ENCODE data around the gene NTN3.

NTN3 gene

DNA sequence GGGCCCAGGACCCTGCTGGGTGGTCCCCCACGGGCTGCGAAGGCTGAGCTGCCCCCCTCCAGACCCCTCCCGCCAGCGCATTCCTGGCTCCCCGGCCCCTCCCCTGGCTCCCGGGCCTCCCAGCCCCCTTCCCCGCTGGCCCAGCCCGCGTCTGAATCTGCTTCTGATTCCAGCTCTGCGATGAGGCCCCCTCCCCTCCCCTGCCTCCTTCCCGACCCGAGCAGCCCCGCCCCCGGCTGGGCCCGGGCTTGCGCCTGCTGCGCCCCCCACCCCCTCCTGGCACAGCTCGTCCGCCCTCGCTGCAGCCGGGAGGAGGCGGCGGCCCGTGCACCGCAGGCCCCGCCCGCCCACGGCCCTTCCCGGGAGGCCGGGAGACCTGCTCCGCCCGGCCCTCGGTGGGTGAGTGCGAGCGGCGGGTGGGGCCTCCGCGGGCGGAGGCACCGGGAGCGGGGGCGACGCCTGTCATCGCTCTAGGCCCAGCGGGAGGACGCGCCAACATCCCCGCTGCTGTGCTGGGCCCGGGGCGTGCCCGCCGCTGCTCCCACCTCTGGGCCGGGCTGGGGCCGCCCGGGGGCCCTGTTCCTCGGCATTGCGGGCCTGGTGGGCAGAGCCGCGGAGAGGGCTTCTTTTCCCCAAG is at the start of gene NTN3:
TSS of gene NTN3 (plus strand) at position 282 of the 637 bp plus-strand sequence. CDS start 405 bp downstream, outside the sequence.
- no peak for DNase-seq (ENCODE audit: low read depth)
- no peak for TF ChIP-seq CTCF (IDR thresholded peaks at IDR 0.05; ENCODE audit: insufficient read depth, low read depth, low read length, missing control alignments)
- no peak within 1 kb of the TSS for H3K4me3 ChIP-seq (ENCODE audit: low read depth, low read length)

GRCh38 chr16:2422123-2422867 is 48.8 kb upstream of the NTN3 start:
- no peak for TF ChIP-seq CTCF (IDR thresholded peaks at IDR 0.05; ENCODE audit: insufficient read depth, low read depth, low read length, missing control alignments)
- no peak for DNase-seq (ENCODE audit: low read depth)
- H3K4me3 ChIP-seq (ENCODE audit: low read depth, low read length) = no peak overlapping the region

DNA sequence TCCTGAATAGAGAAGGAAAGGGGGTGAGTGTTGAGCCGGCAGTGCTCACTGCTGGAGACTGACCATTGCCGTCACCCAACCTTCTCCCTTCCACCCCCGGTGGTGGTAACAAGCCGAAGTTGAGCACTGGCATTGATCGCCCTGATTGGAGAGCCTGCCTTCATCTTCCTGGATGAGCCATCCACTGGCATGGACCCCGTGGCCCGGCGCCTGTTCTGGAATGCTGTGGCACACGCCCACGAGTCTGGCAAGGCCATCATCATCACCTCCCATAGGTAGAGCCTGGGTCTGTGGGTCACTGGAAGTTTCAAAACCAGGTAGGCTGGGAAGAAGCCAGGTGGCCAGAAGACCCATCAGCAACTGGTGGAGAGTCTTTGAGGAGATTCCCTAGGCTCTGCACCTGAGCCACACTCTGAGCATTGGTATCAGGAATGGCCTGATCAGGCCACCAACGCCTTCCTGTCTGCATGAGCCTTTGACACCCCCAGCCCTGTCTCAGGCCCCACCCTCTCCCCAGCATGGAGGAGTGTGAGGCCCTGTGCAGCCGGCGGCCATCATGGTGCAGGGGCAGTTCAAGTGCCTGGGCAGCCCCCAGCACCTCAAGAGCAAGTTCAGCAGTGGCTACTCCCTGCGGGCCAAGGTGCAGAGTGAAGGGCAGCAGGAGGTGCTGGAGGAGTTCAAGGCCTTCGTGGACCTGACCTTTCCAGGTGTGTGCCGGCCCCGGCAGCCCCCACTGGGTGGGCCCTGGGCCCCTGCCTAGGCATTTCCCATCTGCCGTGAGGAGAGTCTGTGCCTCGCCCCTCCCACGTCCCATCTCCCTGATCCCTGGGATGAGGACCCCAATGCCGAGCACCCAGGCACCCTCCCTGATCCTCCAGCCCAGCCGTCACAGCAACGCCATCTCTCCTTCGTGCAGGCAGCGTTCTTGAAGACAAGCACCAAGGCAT is 46.8 kb upstream of the NTN3 start:
- no peak overlapping the region for H3K4me3 ChIP-seq (ENCODE audit: low read depth, low read length)

DNA sequence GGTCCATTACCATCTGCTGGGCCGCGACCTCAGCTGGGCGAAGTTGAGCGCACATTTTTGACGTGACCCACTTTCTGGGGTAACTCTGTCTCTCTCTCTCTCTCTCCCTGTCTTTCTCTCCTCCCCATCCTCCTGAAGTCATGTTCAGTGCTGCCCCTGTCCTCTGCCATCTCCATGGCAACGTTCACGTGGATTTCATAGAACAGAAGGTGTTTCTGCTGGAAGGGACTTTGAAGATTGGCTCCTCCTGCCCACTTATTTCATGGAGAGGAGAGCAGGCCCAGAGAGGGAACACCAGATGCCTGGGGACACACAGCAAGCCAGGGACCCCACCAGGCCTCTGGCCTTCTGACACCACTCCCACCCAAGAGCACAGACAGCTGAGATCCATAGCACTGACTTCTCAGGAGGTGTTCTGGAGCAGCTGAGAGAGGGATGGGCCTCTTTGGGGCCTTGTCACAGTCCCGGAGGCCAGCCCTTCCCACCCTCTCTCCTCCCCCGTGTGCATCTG is 46.0 kb upstream of the NTN3 start:
- TF ChIP-seq CTCF (IDR thresholded peaks at IDR 0.05; ENCODE audit: insufficient read depth, low read depth, low read length, missing control alignments) = no peak
- no peak overlapping the region for H3K4me3 ChIP-seq (ENCODE audit: low read depth, low read length)
- no peak for DNase-seq (ENCODE audit: low read depth)

More for the DNA sequence above, 46.8 kb upstream of the NTN3 start:
- no peak for DNase-seq (ENCODE audit: low read depth)
- no peak for TF ChIP-seq CTCF (IDR thresholded peaks at IDR 0.05; ENCODE audit: insufficient read depth, low read depth, low read length, missing control alignments)

- TF ChIP-seq CTCF (IDR thresholded peaks at IDR 0.05; ENCODE audit: insufficient read depth, low read depth, low read length, missing control alignments) = no peak
Observed at GRCh38 chr16:2425825-2426430, 45.2 kb upstream of the NTN3 start.

GRCh38 chr16:2426941-2427361 is 44.1 kb upstream of the NTN3 start:
- no peak for TF ChIP-seq CTCF (IDR thresholded peaks at IDR 0.05; ENCODE audit: insufficient read depth, low read depth, low read length, missing control alignments)

More at GRCh38 chr16:2425825-2426430, 45.2 kb upstream of the NTN3 start:
- no peak overlapping the region for H3K4me3 ChIP-seq (ENCODE audit: low read depth, low read length)
- no peak for DNase-seq (ENCODE audit: low read depth)

More at GRCh38 chr16:2426941-2427361, 44.1 kb upstream of the NTN3 start:
- H3K4me3 ChIP-seq (ENCODE audit: low read depth, low read length) = no peak overlapping the region
- no peak for DNase-seq (ENCODE audit: low read depth)
